ENCODE measurements around the gene KMT5C. TPM values are rescaled to one million over a fixed set of nuclear protein-coding genes. Genes with fewer than 3 reads are reported as not detected.
"Not testable (repeated sequence)": the region's sequence is repeated elsewhere in the genome, so short reads cannot be mapped to it uniquely, and the experiment has no call there.

The KMT5C gene
- total RNA-seq, 6 donors from 2014 or later = 9.1 to 111 (median 15.6) TPM

GRCh38 chr19:55324662-55325061 is 15.0 kb upstream of the KMT5C start:
- WGBS, 2 donors = 80% methylated on average over 6 of the region's 6 CpGs
- TF ChIP-seq EP300 (IDR thresholded peaks at IDR 0.05) (no peak), POLR2A (IDR thresholded peaks at IDR 0.05) (no peak)
- ATAC-seq (ENCODE audit: low FRiP score in 2 of 2) = peak in 1 of 2 donors; percentile 5
- Histone ChIP-seq H3K36me3 (no peaks in the 10 kb centered on the region), H3K9me3 (no peaks in the 10 kb centered on the region), H3K4me3 (peak overlapping the region in 3 of 4 donors; percentile 1 to 31 (median 13)), H3K27ac (peak overlapping the region in 3 of 4 donors; percentile 62 to 80 (median 65)), H3K4me1 (peaks cover 0 to 6% (median 0%) of the 10 kb centered on the region in 4 donors), H3K27me3 (no peaks in the 10 kb centered on the region)
- DNase-seq = no peak

GRCh38 chr19:55325172-55325571 is 14.5 kb upstream of the KMT5C start, which contains the start of gene TMEM150B:
TMEM150B (minus strand) TSS chr19:55325341; CDS start chr19:55321036, 4,305 bp downstream.
- peak within 1 kb of the TSS; percentile 17 to 80 (median 64) for H3K27ac ChIP-seq
- no peaks in the 10 kb centered on the region for H3K9me3 ChIP-seq
- TF ChIP-seq POLR2A (IDR thresholded peaks at IDR 0.05) = peak in 1 of 4 donors; percentile 58
- TF ChIP-seq EP300 (IDR thresholded peaks at IDR 0.05) = no peak
- TF ChIP-seq POLR2AphosphoS5 (IDR thresholded peaks at IDR 0.05) = peak in 1 of 2 donors; percentile 27
- ATAC-seq (ENCODE audit: low FRiP score in 2 of 2) (peak in 1 of 2 donors; percentile 41), DNase-seq (peak in 1 of 2 donors; percentile 39)
- H3K27me3 ChIP-seq = no peaks in the 10 kb centered on the region
- H3K4me3 ChIP-seq = peak within 1 kb of the TSS in 3 of 4 donors; percentile 1 to 31 (median 13)
- WGBS, 2 donors = 59% methylated on average over 12 to 14 of the region's 14 CpGs
- no peaks in the 10 kb centered on the region for H3K36me3 ChIP-seq
- H3K4me1 ChIP-seq = peaks cover 0 to 6% (median 0%) of the 10 kb centered on the region in 4 donors

- ATAC-seq (ENCODE audit: low FRiP score in 2 of 2); H3K36me3 ChIP-seq; H3K4me3 ChIP-seq; H3K27me3 ChIP-seq; H3K27ac ChIP-seq; H3K9me3 ChIP-seq; H3K4me1 ChIP-seq; DNase-seq: not testable (repeated sequence)
- 77 to 85% methylated on average over 4 of the region's 4 CpGs for WGBS, 2 donors
Observed at GRCh38 chr19:55328774-55329318, 10.8 kb upstream of the KMT5C start.

DNA sequence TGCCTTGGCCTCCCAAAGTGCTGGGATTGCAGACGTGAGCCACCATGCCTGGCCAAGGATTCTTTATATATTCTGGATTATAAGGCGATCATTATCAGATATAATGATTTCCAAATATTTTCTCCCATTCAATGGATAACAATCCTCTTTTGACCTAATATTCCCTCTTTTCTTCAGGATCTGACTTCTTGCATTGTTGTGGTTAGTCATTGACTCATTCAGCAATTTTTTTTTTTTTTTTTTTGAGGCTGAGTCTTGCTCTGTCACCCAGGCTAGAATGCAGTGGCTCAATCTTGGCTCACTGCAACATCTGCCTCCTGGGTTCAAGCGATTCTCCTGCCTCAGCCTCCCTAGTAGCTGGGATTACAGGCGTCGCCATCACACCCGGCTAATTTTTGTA is 9.9 kb upstream of the KMT5C start:
- H3K4me1 ChIP-seq; H3K27ac ChIP-seq; H3K9me3 ChIP-seq; H3K36me3 ChIP-seq; H3K4me3 ChIP-seq; H3K27me3 ChIP-seq; DNase-seq; ATAC-seq (ENCODE audit: low FRiP score in 2 of 2): not testable (repeated sequence)
- 85 to 94% methylated on average over 6 of the region's 6 CpGs for WGBS, 2 donors

DNA sequence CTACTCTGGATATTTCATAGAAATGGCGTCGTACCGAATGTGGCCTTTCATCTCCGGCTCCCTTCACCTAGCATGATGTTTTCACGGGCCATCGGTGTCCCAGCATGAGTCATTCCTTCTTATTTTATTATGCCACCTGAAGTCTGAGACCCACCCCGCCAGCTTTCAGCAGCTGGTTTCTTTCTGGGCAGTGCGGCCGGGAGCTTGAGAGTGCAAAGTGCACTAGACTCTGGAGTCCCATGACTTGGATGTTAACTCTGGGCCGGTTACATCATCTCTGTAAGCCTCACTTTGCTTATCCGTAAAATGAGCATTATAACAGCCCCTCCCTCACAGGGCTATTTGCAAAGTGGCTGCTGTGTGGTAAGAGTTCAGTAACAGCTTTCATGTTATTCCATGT is 5.8 kb upstream of the KMT5C start:
- TF ChIP-seq EP300 (IDR thresholded peaks at IDR 0.05) (no peak), POLR2AphosphoS5 (IDR thresholded peaks at IDR 0.05) (no peak), POLR2A (IDR thresholded peaks at IDR 0.05) (no peak)
- TF ChIP-seq, protein P1, sequence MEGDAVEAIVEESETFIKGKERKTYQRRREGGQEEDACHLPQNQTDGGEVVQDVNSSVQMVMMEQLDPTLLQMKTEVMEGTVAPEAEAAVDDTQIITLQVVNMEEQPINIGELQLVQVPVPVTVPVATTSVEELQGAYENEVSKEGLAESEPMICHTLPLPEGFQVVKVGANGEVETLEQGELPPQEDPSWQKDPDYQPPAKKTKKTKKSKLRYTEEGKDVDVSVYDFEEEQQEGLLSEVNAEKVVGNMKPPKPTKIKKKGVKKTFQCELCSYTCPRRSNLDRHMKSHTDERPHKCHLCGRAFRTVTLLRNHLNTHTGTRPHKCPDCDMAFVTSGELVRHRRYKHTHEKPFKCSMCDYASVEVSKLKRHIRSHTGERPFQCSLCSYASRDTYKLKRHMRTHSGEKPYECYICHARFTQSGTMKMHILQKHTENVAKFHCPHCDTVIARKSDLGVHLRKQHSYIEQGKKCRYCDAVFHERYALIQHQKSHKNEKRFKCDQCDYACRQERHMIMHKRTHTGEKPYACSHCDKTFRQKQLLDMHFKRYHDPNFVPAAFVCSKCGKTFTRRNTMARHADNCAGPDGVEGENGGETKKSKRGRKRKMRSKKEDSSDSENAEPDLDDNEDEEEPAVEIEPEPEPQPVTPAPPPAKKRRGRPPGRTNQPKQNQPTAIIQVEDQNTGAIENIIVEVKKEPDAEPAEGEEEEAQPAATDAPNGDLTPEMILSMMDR (IDR thresholded peaks at IDR 0.05) = no peak
- WGBS, 2 donors = 74 to 76% methylated on average over 11 of the region's 11 CpGs
- Histone ChIP-seq H3K4me1 (peaks cover 0 to 7% (median 4%) of the 10 kb centered on the region in 4 donors), H3K4me3 (no peak overlapping the region), H3K27ac (no peak overlapping the region), H3K9me3 (no peaks in the 10 kb centered on the region), H3K27me3 (no peaks in the 10 kb centered on the region), H3K36me3 (no peaks in the 10 kb centered on the region)
- no peak for DNase-seq
- ATAC-seq (ENCODE audit: low FRiP score in 2 of 2) = no peak

- H3K9me3 ChIP-seq = no peaks in the 10 kb centered on the region
- H3K27ac ChIP-seq = no peak overlapping the region
- no peaks in the 10 kb centered on the region for H3K27me3 ChIP-seq
- no peak for DNase-seq
- 72 to 79% methylated on average over 7 of the region's 7 CpGs for WGBS, 2 donors
- peaks cover 12 to 19% (median 15%) of the 10 kb centered on the region in 4 donors for H3K4me1 ChIP-seq
- H3K4me3 ChIP-seq = no peak overlapping the region
- TF ChIP-seq POLR2A (IDR thresholded peaks at IDR 0.05) = no peak
- TF ChIP-seq POLR2AphosphoS5 (IDR thresholded peaks at IDR 0.05) = no peak
- TF ChIP-seq, protein P1 (IDR thresholded peaks at IDR 0.05) = no peak
- TF ChIP-seq EP300 (IDR thresholded peaks at IDR 0.05) = no peak
- no peaks in the 10 kb centered on the region for H3K36me3 ChIP-seq
- ATAC-seq (ENCODE audit: low FRiP score in 2 of 2) = no peak
Observed at GRCh38 chr19:55336101-55336500, 3.6 kb upstream of the KMT5C start.

All from upper lobe of left lung (tissue), 6 donors.